ENCODE results near the gene KIF6.

KIF6 gene

DNA sequence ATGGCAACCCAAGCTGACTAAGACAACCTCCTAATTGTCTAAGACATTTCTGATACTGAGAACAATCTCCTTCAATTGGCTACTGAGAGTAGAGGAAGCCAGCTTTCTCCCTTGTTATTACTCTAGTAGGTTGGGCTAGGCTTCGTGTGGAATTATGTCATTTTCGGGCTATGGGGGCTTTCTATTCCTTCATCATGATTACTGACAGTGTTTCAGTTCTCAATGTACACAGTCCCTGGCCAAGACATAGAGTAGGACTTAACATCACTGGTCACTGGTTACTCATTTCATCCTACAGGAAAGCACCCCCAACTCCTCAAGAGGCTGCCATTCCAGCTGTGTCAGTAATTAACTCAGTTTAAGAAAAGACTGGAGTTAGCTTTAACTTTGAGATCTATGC, 100.0 kb downstream of the KIF6 start:
- Mint-ChIP-seq H3K9me3 (no peaks in the 10 kb centered on the region), H3K4me1 (ENCODE audit: low read depth in 2 of 2) (no peaks in the 10 kb centered on the region), H3K4me3 (no peak overlapping the region), H3K36me3 (ENCODE audit: insufficient read depth) (no peaks in the 10 kb centered on the region), H3K27ac (no peak overlapping the region), H3K27me3 (peaks cover 12 to 20% of the 10 kb centered on the region in 2 donors)
- ATAC-seq (replicated peaks) (no peak), DNase-seq (no peak)

DNA sequence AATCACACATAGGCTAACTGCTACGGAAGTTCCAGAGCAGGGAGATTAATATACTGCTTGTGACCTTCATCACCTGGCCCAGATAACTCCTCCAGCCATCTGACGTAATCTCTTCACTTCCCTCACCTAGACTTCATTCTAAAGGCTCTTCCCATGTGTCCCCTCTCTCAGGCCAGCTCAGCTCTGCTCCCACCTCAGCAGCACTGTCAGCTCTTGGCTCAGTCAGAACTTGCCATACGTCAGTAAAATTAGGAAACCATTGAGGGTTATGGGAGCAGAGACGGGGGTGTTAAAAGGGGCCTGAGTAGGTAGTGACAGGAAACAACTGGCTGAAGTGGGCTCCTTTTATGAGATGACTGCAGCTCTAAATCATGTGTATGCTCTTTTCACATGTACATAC, 101.5 kb downstream of the KIF6 start:
- H3K36me3 Mint-ChIP-seq (ENCODE audit: insufficient read depth) = no peaks in the 10 kb centered on the region
- H3K27me3 Mint-ChIP-seq = peaks cover 12 to 17% of the 10 kb centered on the region in 2 donors
- H3K9me3 Mint-ChIP-seq = no peaks in the 10 kb centered on the region
- DNase-seq = no peak
- ATAC-seq (replicated peaks) = no peak
- H3K4me3 Mint-ChIP-seq = no peak overlapping the region
- no peaks in the 10 kb centered on the region for H3K4me1 Mint-ChIP-seq (ENCODE audit: low read depth in 2 of 2)
- no peak overlapping the region for H3K27ac Mint-ChIP-seq

GRCh38 chr6:39617520-39617919, 107.7 kb downstream of the KIF6 start:
- Mint-ChIP-seq H3K4me1 (ENCODE audit: low read depth in 2 of 2) (no peaks in the 10 kb centered on the region), H3K4me3 (no peak overlapping the region), H3K27me3 (peaks cover 0 to 10% of the 10 kb centered on the region in 2 donors), H3K9me3 (no peaks in the 10 kb centered on the region), H3K36me3 (ENCODE audit: insufficient read depth) (no peaks in the 10 kb centered on the region), H3K27ac (no peak overlapping the region)
- ATAC-seq (replicated peaks) (no peak), DNase-seq (no peak)

- H3K4me3 Mint-ChIP-seq = no peak overlapping the region
- no peak for DNase-seq
- no peaks in the 10 kb centered on the region for H3K9me3 Mint-ChIP-seq
- H3K36me3 Mint-ChIP-seq (ENCODE audit: insufficient read depth) = no peaks in the 10 kb centered on the region
- no peak for ATAC-seq (replicated peaks)
- no peak overlapping the region for H3K27ac Mint-ChIP-seq
- H3K27me3 Mint-ChIP-seq = peaks cover 0 to 10% of the 10 kb centered on the region in 2 donors
- no peaks in the 10 kb centered on the region for H3K4me1 Mint-ChIP-seq (ENCODE audit: low read depth in 2 of 2)
Observed at GRCh38 chr6:39617026-39617425, 108.2 kb downstream of the KIF6 start.

GRCh38 chr6:39615622-39616021, 109.6 kb downstream of the KIF6 start:
- H3K4me3 Mint-ChIP-seq = no peak overlapping the region
- no peaks in the 10 kb centered on the region for H3K36me3 Mint-ChIP-seq (ENCODE audit: insufficient read depth)
- ATAC-seq (replicated peaks) (no peak), DNase-seq (no peak)
- no peak overlapping the region for H3K27ac Mint-ChIP-seq
- H3K27me3 Mint-ChIP-seq = peaks cover 0 to 10% of the 10 kb centered on the region in 2 donors
- H3K4me1 Mint-ChIP-seq (ENCODE audit: low read depth in 2 of 2) = no peaks in the 10 kb centered on the region
- H3K9me3 Mint-ChIP-seq = no peaks in the 10 kb centered on the region

GRCh38 chr6:39614393-39614950, 110.7 kb downstream of the KIF6 start:
- no peaks in the 10 kb centered on the region for H3K4me1 Mint-ChIP-seq (ENCODE audit: low read depth in 2 of 2)
- H3K36me3 Mint-ChIP-seq (ENCODE audit: insufficient read depth) = no peaks in the 10 kb centered on the region
- no peaks in the 10 kb centered on the region for H3K9me3 Mint-ChIP-seq
- DNase-seq (no peak), ATAC-seq (replicated peaks) (no peak)
- H3K27me3 Mint-ChIP-seq = peaks cover 0 to 10% of the 10 kb centered on the region in 2 donors
- no peak overlapping the region for H3K27ac Mint-ChIP-seq
- no peak overlapping the region for H3K4me3 Mint-ChIP-seq

DNA sequence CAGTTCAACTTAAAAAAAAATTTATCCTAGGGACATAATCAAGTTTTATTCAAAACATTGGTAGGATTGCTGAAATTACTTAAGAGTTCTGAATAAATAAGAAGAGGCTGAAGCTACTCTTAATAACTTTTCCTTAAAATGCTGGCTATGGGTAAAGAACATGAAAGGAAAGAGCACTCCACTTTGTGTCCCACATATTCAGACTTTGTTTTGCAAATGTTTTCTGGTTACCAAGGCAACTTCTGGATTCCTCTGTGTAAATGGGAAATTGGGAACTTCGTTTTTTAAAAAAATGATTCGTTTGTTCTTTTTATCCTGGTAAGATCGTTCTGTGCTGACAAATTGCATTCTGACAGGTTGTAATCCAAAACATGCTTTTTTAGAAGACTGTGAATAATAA, 115.0 kb downstream of the KIF6 start:
- H3K36me3 Mint-ChIP-seq (ENCODE audit: insufficient read depth) = no peaks in the 10 kb centered on the region
- no peak overlapping the region for H3K4me3 Mint-ChIP-seq
- H3K9me3 Mint-ChIP-seq = no peaks in the 10 kb centered on the region
- ATAC-seq (replicated peaks) (no peak), DNase-seq (no peak)
- peaks cover 6% of the 10 kb centered on the region in 2 donors for H3K27me3 Mint-ChIP-seq
- H3K27ac Mint-ChIP-seq = no peak overlapping the region
- no peaks in the 10 kb centered on the region for H3K4me1 Mint-ChIP-seq (ENCODE audit: low read depth in 2 of 2)

DNA sequence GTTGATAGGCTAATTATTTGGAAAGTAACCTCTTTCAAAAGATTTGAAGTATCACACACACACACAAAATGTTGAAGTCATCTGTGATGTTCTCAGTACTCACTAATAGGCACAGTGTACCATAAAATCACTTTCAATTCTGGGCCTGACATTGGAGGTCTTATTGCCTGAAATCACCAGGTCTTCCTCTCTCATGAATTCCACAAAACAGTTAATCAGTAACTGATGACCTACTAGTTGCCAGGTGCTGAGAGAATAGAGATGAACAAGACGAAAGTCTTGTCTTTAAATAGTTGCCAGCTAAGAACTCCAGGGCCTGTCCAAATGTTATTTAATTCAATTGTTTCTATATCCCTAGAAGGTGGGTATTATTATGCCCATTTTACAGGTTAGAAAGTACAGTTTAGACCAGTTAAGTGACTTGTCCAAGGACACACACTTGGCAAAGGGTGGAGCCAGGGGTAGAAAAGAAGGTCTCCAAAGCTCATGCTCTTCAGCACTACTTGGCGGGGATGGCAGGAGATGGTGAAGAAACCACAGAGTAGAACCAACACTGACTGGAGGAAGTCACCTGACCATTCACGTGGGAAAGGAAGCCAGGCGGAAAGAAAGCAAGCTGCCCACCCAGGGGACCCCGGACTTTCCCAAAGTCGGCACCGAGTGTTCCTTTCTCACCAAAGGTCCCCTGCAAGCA, 116.4 kb downstream of the KIF6 start:
- DNase-seq = no peak
- no peak for ATAC-seq (replicated peaks)

GRCh38 chr6:39602601-39603519, 122.3 kb downstream of the KIF6 start:
- no peak for DNase-seq
- ATAC-seq (replicated peaks) = no peak
- Mint-ChIP-seq H3K36me3 (ENCODE audit: insufficient read depth) (no peaks in the 10 kb centered on the region), H3K27me3 (peaks cover 6 to 16% of the 10 kb centered on the region in 2 donors), H3K9me3 (no peaks in the 10 kb centered on the region), H3K4me3 (no peak overlapping the region), H3K4me1 (ENCODE audit: low read depth in 2 of 2) (no peaks in the 10 kb centered on the region), H3K27ac (no peak overlapping the region)

More for the DNA sequence above, 116.4 kb downstream of the KIF6 start:
- Mint-ChIP-seq H3K27me3 (peaks cover 6 to 10% of the 10 kb centered on the region in 2 donors), H3K4me3 (no peak overlapping the region), H3K4me1 (ENCODE audit: low read depth in 2 of 2) (no peaks in the 10 kb centered on the region), H3K9me3 (no peaks in the 10 kb centered on the region), H3K36me3 (ENCODE audit: insufficient read depth) (no peaks in the 10 kb centered on the region), H3K27ac (no peak overlapping the region)

- Mint-ChIP-seq H3K4me3 (no peak overlapping the region), H3K36me3 (ENCODE audit: insufficient read depth) (no peaks in the 10 kb centered on the region), H3K27ac (no peak overlapping the region), H3K4me1 (ENCODE audit: low read depth in 2 of 2) (no peaks in the 10 kb centered on the region), H3K9me3 (peaks cover 0 to 2% of the 10 kb centered on the region in 2 donors), H3K27me3 (peaks cover 15% of the 10 kb centered on the region in 2 donors)
- ATAC-seq (replicated peaks) (no peak), DNase-seq (no peak)
Observed at GRCh38 chr6:39599973-39600372, 125.2 kb downstream of the KIF6 start.

- no peaks in the 10 kb centered on the region for H3K4me1 Mint-ChIP-seq (ENCODE audit: low read depth in 2 of 2)
- ATAC-seq (replicated peaks) = no peak
- no peak for DNase-seq
- peaks cover 15 to 18% of the 10 kb centered on the region in 2 donors for H3K27me3 Mint-ChIP-seq
- H3K27ac Mint-ChIP-seq = no peak overlapping the region
- H3K4me3 Mint-ChIP-seq = no peak overlapping the region
- peaks cover 0 to 2% of the 10 kb centered on the region in 2 donors for H3K9me3 Mint-ChIP-seq
- H3K36me3 Mint-ChIP-seq (ENCODE audit: insufficient read depth) = no peaks in the 10 kb centered on the region
Observed at GRCh38 chr6:39599341-39599740, 125.9 kb downstream of the KIF6 start.

GRCh38 chr6:39594285-39594684, 130.9 kb downstream of the KIF6 start:
- H3K9me3 Mint-ChIP-seq = peaks cover 0 to 2% of the 10 kb centered on the region in 2 donors
- no peaks in the 10 kb centered on the region for H3K36me3 Mint-ChIP-seq (ENCODE audit: insufficient read depth)
- no peak for ATAC-seq (replicated peaks)
- no peak overlapping the region for H3K4me3 Mint-ChIP-seq
- H3K4me1 Mint-ChIP-seq (ENCODE audit: low read depth in 2 of 2) = no peaks in the 10 kb centered on the region
- H3K27me3 Mint-ChIP-seq = peaks cover 8 to 18% of the 10 kb centered on the region in 2 donors
- no peak for DNase-seq
- no peak overlapping the region for H3K27ac Mint-ChIP-seq

DNA sequence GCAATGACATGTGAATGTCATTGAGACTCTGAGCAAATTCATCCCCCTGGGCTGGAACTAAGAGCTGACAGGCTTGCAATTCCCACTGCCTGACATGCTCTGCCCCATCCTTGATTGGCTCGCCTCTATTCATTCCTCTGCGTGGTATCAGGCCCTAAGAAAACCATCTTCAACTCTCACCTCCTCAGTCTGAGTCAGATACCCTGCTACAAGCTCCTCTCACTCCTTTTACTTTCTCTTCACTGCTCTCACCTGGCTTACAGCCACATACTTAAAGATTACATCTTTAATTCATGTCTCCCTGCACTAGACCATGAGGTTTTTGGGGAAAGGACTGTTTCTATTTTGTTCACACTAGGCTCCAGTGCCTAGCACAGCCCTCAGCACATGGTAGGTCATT, 131.6 kb downstream of the KIF6 start:
- Mint-ChIP-seq H3K36me3 (ENCODE audit: insufficient read depth) (no peaks in the 10 kb centered on the region), H3K4me1 (ENCODE audit: low read depth in 2 of 2) (no peaks in the 10 kb centered on the region), H3K9me3 (peaks cover 0 to 2% of the 10 kb centered on the region in 2 donors), H3K4me3 (no peak overlapping the region), H3K27me3 (peaks cover 8 to 18% of the 10 kb centered on the region in 2 donors), H3K27ac (no peak overlapping the region)
- DNase-seq = no peak
- no peak for ATAC-seq (replicated peaks)

Measured in effector memory CD8-positive, alpha-beta T cell (primary cell).